ENCODE measurements around the gene SSX5. TPM values are rescaled to one million over a fixed set of nuclear protein-coding genes. Genes with fewer than 3 reads are reported as not detected.
"Not testable (repeated sequence)": the region's sequence is repeated elsewhere in the genome, so short reads cannot be mapped to it uniquely, and the experiment has no call there.

Gene SSX5
- total and polyA plus RNA-seq, 10 of the 15 experiments (the other 5 are each of a cell fraction or from before 2014, with no cell fraction given), result 0.05 TPM; not detected in 9

DNA sequence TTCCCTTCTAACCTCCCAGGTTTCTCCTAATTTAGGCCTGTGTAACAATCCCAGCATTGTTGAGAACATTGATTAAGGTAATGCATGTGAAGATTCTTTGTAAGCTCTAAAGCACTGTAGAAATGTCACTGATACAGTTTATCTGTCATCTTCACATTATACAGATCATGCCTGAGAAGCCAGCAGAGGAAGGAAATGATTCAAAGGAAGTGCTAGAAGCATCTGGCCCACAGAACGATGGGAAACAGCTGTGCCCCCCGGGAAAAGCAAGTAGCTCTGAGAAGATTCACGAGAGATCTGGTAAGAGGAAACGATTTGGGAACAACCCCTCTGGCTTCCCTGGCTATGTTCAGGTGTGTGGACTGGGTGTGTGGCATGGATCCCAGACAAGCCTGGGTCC is 17.7 kb upstream of the SSX5 start:
- H3K27me3 ChIP-seq (replicated peaks in 1 of 2; ENCODE audit: control insufficient read depth in 2 of 2, insufficient read depth in 2 of 2, low read length in 1 of 2); CTCF ChIA-PET; H3K36me3 ChIP-seq (ENCODE audit: control insufficient read depth in 2 of 2, insufficient read depth in 2 of 2, low read length in 1 of 2); POLR2A ChIA-PET; H3K4me3 ChIP-seq; H3K4me2 ChIP-seq (ENCODE audit: control insufficient read depth, insufficient read depth); SMC1A ChIA-PET (ENCODE audit: uncharacterized antibody, unreplicated experiment); in situ Hi-C loops (cut with MboI); H3K79me2 ChIP-seq (ENCODE audit: control insufficient read depth, insufficient read depth, low read length); BruUV-seq (replicated peaks); RAD21 ChIA-PET (ENCODE audit: unreplicated experiment); ATAC-seq; intact Hi-C loops (cut with micrococcal nuclease; ENCODE audit: unreplicated experiment); H3K4me1 ChIP-seq (ENCODE audit: control insufficient read depth, insufficient read depth, low read length); H3K9me3 ChIP-seq (replicated peaks; ENCODE audit: control insufficient read depth, insufficient read depth, low read length); H2AFZ ChIP-seq (ENCODE audit: control insufficient read depth, low read depth, low read length); H3K9ac ChIP-seq (ENCODE audit: control insufficient read depth, insufficient read depth, low read length); DNase-seq (ENCODE audit: low read depth, low spot score); H4K20me1 ChIP-seq (ENCODE audit: control insufficient read depth, insufficient read depth); H3K27ac ChIP-seq (ENCODE audit: control insufficient read depth, insufficient read depth); FAIRE-seq: not testable (repeated sequence)
- WGBS (ENCODE audit: insufficient coverage, insufficient replicate concordance, low lambda C conversion rate, missing lambda C conversion rate), result 0% methylated on average over 4 of the region's 4 CpGs

DNA sequence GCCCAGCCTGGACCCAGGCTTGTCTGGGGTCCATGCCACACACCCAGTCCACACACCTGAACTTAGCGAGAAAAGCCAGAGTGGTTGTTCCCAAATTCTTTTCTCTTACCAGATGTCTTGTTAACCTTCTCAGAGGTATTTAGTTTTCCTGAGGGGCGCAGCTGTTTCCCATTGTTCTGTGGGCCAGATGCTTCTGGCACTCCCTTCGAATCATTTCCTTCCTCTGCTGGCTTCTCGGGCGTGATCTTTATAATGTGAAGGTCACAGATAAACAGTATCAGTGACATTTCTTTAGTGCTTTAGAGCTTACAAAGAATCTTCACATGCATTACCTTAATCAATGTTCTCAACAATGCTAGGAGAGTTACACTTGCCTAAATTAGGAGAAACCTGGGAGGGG is 6.6 kb downstream of the SSX5 start:
- BruUV-seq (replicated peaks); H3K4me3 ChIP-seq; H4K20me1 ChIP-seq (ENCODE audit: control insufficient read depth, insufficient read depth); H3K27ac ChIP-seq (ENCODE audit: control insufficient read depth, insufficient read depth); H3K36me3 ChIP-seq (ENCODE audit: control insufficient read depth in 2 of 2, insufficient read depth in 2 of 2, low read length in 1 of 2); H3K9ac ChIP-seq (ENCODE audit: control insufficient read depth, insufficient read depth, low read length); FAIRE-seq; H3K4me2 ChIP-seq (ENCODE audit: control insufficient read depth, insufficient read depth); POLR2A ChIA-PET; intact Hi-C loops (cut with micrococcal nuclease; ENCODE audit: unreplicated experiment); in situ Hi-C loops (cut with MboI); H3K27me3 ChIP-seq (replicated peaks in 1 of 2; ENCODE audit: control insufficient read depth in 2 of 2, insufficient read depth in 2 of 2, low read length in 1 of 2); ATAC-seq; RAD21 ChIA-PET (ENCODE audit: unreplicated experiment); SMC1A ChIA-PET (ENCODE audit: uncharacterized antibody, unreplicated experiment); H2AFZ ChIP-seq (ENCODE audit: control insufficient read depth, low read depth, low read length); H3K9me3 ChIP-seq (replicated peaks; ENCODE audit: control insufficient read depth, insufficient read depth, low read length); H3K4me1 ChIP-seq (ENCODE audit: control insufficient read depth, insufficient read depth, low read length); H3K79me2 ChIP-seq (ENCODE audit: control insufficient read depth, insufficient read depth, low read length); DNase-seq (ENCODE audit: low read depth, low spot score): not testable (repeated sequence)
- CTCF ChIA-PET, result interaction anchor here (0.6 kb wide), 1 partner anchor 375 kb away, joined by 3 read pairs; no protein-coding TSS in a partner anchor
- 30% methylated on average over 5 of the region's 5 CpGs for WGBS (ENCODE audit: insufficient coverage, insufficient replicate concordance, low lambda C conversion rate, missing lambda C conversion rate)

- in situ Hi-C loops (cut with MboI); H3K27ac ChIP-seq (ENCODE audit: control insufficient read depth, insufficient read depth); BruUV-seq (replicated peaks); intact Hi-C loops (cut with micrococcal nuclease; ENCODE audit: unreplicated experiment); ATAC-seq; RAD21 ChIA-PET (ENCODE audit: unreplicated experiment); H3K36me3 ChIP-seq (ENCODE audit: control insufficient read depth in 2 of 2, insufficient read depth in 2 of 2, low read length in 1 of 2); DNase-seq (ENCODE audit: low read depth, low spot score); H4K20me1 ChIP-seq (ENCODE audit: control insufficient read depth, insufficient read depth); H3K4me2 ChIP-seq (ENCODE audit: control insufficient read depth, insufficient read depth); H3K79me2 ChIP-seq (ENCODE audit: control insufficient read depth, insufficient read depth, low read length); H3K4me1 ChIP-seq (ENCODE audit: control insufficient read depth, insufficient read depth, low read length); POLR2A ChIA-PET; H3K9me3 ChIP-seq (replicated peaks; ENCODE audit: control insufficient read depth, insufficient read depth, low read length); H2AFZ ChIP-seq (ENCODE audit: control insufficient read depth, low read depth, low read length); H3K9ac ChIP-seq (ENCODE audit: control insufficient read depth, insufficient read depth, low read length); H3K4me3 ChIP-seq; SMC1A ChIA-PET (ENCODE audit: uncharacterized antibody, unreplicated experiment); H3K27me3 ChIP-seq (replicated peaks in 1 of 2; ENCODE audit: control insufficient read depth in 2 of 2, insufficient read depth in 2 of 2, low read length in 1 of 2); CTCF ChIA-PET; FAIRE-seq: not testable (repeated sequence)
- WGBS (ENCODE audit: insufficient coverage, insufficient replicate concordance, low lambda C conversion rate, missing lambda C conversion rate), result 7% methylated on average over 5 of the region's 5 CpGs
Measured at GRCh38 chrX:48181882-48182281, 14.7 kb downstream of the SSX5 start.

Measured in GM12878 (cell line).